Left kidney (tissue), 2 donors: ENCODE data around the gene TNFRSF8. TPM values are rescaled to one million over a fixed set of nuclear protein-coding genes. Genes with fewer than 3 reads are reported as not detected.

Experiments
- DNase-seq: peaks from one replicate; pipeline ENCODE4 v3.0.0-alpha.2; 2013
- polyA plus RNA-seq: library from polyadenylated mRNA; unstranded; fragments of 120-200 nt; gene quantifications from one replicate; pipeline ENCODE4 v1.2.1, GENCODE V29; 2013; ENCODE audit not compliant: insufficient read length

The TNFRSF8 gene
- polyA plus RNA-seq, 1 donor = 0.57 TPM

DNA sequence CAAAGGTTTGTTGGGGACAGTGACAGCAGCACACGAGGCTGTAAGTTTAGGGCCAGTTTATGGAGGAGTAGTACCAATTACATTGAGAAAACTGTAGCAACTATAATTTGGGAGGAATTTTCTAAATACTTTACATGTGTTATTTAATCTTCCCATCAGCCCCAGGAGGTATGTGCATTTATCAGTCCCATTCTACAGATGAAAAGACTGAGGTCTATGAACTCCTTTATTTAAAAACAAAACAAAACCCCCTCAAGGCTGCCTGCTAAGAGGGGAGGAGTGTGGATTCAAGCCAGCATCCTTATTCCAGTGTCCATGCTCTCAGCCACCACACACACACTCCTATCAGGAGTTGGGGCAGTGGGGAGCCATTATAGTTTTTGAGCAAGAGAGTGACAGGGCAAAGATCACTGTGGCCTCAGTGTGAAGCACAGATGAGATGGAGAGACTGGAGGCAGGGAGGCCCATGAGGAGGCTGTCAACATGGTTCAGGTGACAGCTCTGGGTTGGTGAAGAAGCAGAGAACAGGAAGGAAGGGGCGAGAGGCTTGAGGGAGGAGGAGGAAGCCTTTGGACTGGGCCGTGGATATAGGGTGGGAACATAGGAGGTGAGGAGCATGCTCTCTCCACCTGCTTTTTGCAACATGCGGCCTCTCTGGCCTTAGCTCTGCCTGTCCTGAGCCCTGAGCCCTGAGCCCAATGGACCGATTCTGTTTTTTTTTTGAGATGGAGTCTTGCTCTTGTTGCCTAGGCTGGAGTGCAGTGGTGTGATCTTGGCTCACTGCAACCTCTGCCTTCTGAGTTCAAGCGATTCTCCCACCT is 113.4 kb downstream of the TNFRSF8 start:
- no peak for DNase-seq

DNA sequence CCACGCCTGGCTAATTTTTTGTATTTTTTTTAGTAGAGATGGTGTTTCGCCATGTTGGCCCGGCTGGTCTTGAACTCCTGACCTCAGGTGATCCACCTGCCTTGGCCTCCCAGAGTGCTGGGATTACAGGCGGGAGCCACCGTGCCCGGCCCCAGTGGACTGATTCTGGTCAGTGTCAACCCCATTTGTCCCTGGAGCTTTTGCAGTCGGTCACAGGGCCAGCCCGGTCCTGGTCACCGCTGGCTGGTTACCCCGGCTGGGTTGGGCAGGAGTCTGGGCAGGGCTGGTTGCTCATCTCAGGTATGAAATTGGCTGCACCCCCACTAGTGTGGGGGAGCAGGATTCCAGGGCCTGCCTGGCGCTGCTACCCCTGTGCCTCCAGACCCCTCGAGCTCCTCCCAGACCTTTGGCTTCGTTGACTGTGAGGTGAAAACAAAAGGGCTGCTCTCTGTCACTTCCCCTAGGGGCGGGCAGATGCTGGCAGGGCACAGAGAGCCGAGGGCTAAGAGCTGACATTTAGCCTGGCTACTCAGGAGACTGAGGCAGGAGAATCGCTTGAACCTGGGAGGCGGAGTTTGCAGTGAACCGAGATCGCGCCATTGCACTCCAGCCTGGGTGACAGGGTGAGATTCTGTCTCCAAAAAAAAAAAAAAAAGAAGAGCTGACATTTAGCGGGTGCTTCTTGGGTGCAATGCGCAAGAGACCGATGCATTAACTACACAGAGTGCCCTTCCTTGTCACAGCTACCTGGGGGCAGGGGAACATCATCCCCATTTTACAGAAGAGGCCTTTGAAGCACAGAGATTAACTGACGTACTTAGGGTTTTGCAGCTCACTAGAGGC is 114.3 kb downstream of the TNFRSF8 start:
- DNase-seq = no peak

DNA sequence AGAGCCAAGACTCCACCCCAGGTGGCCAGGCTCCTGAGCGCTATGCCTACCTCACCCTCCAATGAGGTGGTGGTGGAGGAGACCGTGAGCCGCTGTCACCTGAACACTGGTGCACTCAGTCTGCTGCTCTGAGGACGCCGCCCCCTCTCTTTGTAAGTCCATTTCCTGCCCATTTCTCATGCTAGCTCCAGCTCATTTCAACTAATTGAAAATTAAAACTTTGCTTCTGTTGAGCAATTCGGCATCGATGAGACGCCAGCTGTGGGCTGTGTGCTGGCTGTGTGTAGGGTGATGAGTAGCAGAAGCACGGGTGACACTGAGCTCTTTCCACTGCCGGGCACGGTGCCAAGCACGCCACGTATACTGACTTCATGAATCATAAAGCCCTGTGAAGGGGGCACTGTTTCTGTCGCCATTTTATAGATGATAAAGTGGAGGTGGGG is 114.9 kb downstream of the TNFRSF8 start:
- DNase-seq = no peak

DNA sequence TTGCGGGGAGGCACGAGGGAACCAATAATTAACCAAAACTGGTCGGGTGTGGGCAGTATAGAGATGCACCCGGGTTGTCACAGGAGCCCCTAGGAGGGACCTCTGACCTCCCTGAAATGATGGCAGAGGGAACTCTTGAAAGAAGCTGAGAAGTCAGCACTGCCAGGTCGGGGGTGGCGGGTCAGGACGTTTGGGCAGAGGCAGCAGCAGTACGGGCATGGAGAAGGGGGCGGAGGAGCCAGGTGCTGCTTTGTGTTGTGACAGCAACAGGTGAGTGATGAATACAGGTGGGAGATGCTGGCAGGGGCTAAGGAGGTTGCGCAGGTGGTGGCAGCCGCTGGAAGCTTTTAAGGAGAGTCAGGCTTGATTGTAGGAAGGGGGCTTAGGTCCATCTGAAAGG is 115.4 kb downstream of the TNFRSF8 start:
- no peak for DNase-seq

DNA sequence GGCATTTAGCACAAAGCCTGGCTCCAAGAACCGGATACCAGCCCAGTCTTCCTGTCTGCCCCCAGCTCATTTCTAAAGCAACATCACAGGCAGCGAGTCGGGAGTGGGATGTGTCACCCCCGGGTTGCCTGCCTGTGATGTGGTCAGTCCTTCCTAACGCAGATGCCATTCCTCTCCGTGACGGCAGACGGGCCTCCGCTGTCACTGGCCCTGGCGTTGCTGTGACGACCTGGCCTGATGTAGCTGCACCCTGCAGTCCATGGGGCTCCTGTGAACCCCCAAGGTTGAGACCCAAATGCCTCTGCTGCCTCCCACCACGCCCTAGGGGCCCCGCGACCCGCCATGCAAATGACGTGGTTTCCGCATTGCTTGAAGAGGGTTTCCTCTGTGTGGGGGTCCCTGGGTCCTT is 116.0 kb downstream of the TNFRSF8 start:
- no peak for DNase-seq

DNA sequence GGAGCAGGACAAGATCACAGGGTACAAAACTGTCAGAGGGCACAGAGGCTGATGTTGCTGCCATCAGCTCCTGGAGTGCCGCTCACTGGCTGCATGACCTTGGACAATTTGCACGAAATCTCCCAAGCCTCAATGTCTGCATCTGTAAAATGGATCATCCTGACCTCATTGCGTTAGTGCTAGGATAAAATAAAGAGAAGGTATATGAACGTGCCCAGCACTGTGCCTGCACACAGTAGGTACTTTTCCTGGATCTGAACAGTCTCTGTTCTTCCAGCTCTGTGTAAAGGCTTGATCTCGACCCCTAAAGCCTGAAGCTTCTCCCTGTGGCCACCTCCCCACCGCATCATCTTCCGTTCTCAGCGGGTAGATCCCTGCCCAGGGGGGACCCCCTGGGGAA is 116.6 kb downstream of the TNFRSF8 start:
- DNase-seq = no peak

DNA sequence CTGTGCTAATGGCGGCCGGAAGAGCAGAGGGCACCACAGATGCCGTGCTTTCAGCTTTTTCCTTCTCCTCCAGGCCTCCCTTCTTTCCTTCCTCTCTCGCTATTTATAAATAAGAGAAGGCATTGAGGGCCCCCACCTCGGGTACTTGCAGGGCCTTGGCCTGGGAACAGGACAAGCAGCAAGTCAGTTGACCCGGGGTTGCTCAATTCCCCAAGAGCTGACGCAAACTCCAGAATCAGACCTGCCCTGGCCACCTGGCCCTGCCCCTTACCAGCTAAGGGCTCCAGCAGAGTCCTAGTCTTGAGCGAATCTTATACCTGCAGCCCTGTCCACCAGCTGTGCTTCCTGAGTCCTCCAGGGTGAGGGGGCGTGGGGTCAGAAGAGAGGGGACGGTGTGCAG is 117.2 kb downstream of the TNFRSF8 start:
- no peak for DNase-seq

DNA sequence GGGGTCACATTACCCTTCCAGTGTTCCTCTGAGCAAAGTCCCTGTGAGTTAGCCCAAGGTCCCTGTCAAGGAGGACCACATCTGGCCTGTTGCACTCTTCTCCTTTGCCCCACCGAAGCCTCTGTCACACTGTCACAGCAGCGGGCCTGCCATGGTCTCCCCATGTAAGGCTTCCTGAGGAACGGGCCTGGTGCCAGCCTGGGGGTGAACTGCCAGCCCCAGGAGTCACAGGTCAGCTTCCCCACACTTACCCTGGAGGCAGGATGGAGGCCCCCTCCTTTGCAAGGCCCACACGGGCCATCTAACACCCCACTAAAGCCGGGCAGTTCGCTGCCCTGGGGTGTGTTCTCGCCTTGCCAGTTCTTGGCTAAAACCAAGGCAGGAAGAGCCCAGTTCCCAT is 117.8 kb downstream of the TNFRSF8 start:
- no peak for DNase-seq

DNA sequence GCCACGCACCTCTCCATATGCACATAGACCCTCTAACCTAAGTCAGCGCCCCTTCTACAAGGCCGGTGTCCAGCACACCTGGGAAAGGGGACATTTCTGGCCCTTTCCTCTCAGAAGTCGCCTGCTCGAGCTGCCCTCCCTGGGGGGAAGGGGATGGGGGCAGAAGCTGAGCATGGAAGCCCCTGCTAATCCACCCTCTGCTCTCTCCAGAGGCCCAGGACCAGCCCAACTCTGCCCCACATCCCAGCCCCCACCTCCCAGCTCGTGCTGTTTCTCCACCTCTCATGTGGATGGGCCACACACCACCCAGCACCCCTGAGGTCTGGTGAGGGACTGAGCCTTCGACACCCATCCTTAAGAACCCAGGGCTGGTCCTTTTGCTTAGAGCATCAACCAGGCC is 118.5 kb downstream of the TNFRSF8 start:
- DNase-seq = no peak

DNA sequence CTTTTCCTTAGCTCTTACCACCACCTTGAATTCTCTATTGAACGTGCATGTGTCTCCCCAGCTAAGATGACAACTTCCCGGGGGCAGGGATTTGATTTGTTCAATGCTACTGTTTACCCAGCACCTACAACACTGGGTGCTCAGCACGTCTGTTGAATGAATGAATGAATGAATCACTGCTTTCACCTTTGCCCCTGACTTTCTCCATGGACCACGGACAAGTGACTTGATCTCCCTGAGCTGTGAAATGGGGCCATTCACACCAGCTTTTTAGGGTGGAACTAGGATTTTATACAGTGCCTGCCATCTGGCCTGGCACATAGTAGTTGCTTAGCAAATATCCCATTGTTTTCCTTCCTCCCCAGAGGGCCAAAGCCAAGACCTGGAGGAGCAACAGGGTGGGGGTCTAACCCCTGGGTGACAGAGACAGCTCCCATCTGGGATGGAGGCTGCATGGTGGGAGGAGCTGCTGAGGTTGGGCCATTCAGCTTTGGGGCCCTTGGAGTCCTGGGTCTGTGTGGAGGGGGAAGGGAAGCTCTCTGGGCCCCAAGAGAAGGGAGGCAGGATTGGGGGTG is 119.4 kb downstream of the TNFRSF8 start:
- DNase-seq = no peak

DNA sequence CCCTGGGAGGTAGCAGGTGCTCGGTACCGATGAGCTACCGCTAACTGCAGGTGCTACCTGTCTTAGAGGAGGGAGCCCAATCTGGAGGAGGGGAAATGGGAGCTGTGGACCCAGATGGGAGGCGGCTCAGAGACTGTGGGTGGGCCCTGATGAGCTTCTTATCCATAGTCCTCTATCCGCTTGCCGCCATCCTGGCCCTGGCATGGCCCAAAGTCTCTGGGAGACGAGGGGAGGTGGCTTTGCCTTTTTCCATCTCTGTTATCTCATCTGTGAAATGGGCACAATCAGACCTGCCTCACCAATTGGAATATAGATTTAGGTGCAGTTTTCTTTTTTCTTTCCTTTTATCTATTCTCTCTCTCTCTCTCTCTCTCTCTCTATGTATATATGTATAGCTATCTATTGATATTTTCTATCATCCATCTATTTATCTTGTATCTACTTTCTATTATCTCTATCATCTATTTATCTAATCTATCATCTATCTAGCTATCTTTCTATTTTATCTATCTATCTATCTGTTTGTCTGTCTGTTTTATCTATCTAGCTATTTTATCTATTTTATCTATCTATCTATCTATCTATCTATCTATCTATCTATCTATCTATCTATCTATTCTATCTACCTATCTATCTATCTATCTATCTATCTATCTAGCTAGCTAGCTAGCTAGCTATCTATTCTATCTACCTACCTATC is 120.1 kb downstream of the TNFRSF8 start:
- no peak for DNase-seq

DNA sequence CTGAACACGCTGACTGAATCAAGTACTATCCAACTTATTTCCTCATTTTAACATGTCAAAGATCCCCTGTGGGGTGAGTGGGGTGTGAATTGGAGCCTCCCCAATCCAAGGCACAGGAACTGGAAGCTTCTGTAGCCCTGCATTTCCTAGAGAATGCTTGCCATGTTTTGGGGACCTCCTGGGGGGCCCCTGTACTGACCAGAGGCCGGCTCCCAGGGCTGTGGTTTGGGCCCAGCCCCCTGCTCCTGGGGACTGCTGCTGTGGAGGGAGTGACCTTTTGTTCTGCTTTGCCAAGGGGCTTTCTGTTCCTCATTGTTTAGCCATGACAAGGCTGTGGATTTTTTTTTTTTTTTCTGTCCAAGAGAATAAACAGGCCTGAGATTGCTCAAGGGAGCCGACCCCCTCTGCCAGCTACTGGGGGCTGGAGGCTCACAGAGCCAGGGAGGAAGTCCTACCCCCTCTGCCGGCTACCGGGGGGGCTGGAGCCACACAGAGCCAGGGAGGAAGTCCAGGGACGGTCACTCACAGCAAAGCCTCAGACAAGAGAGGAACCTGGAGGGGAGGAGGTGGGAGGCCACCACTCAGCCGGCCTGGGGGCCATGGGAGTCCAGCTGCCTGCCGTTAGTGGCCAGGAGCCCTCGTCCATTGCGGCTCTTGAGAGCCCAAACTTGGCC is 121.0 kb downstream of the TNFRSF8 start:
- no peak for DNase-seq

DNA sequence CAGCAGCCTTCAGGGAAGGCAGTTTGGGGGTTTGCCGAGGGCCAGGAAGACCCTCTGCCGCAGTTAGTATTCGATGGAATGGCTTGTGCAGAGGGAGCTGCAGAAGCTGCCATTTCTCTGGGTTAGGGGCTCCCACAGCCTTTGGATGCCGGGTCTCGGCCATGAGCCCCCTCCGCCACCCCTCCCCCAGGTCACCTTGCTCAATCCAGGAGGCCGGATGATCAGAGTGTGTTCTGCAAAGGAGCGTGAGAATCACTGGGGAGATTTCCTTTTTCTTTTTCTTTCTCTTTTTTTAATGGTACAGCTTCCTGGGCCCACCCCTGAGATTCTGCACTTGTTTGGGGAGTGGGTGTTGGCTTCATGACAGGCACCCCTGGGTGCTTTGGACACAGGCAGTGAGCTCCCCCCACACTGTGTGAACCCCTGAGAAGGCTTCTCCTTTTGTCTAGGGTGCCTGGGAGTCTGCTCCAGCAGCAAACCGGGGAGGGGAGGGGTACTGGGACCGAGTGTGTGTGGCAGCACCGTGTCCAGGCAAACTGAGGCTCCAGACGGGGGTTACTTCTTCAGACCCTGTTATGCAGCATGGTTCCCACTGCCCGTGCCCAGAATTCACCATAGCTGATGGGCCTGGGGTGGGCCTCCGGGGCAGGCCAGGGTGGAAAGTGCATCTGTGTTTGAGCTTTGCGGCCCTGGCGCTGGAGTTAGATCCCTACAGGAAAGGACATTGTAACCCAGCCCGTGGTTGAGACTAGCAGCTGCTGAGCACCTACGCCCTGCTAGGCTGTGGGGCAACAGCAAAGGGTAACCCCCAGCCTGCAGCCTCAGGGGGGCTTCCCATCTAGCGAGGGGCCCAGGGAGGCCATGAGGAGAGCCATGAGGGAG is 122.2 kb downstream of the TNFRSF8 start:
- DNase-seq = no peak

DNA sequence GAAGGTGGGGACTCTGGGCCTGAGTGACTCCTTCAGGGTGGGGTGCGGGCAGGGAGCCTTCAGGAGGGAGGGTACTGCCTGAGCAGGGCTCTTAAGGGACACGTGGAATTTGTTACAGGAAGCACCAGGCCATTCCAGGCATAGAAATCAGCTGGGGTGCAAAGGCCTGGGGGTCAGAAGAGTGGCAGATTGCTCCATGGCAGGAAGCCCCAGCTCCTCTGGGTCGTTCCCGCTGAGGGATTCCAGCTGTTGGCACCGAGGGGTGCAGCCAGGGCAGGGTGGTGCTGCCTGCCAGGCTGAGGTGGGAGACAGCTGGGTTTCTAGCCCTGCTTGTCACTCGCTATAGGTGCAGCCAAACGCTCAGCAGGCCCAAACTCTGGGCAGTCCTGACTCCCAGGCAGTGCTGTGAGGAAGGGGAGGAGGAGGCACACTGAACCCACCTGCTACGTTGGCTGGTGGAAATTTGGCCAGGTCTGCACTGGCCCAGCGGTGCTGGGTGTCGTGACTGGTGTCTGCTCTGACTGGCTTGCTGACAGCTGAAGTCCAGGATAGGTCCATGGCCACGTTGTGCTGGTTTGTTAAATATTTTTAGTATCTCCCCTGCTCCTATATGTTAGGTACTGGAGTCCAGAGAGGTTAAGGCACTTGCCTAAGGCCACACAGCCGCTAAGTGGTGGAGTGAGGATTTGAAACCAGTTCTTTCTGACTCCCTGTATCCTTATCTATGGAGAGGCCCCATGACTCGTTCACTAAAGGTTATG is 123.0 kb downstream of the TNFRSF8 start:
- no peak for DNase-seq

DNA sequence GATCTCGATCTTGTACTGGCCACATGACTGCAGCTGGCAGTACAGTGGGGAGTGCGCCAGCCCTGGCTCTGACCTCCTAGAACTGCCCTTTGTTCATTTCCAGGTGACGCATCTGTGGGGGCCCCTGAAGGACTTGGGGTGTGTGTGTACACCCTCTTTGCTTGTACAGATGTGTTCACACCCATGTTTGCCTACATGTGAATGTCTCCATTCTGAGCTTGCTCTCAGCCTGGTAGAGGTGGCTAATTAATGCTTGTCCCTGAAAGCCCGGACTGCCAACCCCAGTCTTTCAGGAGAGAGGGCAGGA is 123.5 kb downstream of the TNFRSF8 start:
- DNase-seq = no peak

DNA sequence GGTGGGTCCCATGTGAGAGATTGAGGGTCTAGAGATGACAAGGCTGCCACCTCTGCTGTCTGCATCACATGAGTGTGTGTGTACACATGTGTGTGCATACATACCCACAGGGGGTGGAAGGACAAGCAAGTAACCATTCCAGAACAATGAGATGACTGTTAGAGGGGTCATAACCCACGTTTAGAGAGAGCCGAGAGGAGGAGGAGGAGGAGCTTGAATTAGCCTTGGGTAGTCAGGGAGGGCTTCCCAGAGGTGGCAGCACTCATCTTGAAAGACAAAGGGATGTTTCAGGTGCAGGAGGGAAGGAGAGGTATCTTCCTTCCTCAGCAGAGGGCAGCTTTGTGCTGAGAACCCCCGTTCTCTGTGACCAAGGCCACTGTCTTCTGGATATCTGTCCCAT is 125.0 kb downstream of the TNFRSF8 start:
- DNase-seq = no peak

DNA sequence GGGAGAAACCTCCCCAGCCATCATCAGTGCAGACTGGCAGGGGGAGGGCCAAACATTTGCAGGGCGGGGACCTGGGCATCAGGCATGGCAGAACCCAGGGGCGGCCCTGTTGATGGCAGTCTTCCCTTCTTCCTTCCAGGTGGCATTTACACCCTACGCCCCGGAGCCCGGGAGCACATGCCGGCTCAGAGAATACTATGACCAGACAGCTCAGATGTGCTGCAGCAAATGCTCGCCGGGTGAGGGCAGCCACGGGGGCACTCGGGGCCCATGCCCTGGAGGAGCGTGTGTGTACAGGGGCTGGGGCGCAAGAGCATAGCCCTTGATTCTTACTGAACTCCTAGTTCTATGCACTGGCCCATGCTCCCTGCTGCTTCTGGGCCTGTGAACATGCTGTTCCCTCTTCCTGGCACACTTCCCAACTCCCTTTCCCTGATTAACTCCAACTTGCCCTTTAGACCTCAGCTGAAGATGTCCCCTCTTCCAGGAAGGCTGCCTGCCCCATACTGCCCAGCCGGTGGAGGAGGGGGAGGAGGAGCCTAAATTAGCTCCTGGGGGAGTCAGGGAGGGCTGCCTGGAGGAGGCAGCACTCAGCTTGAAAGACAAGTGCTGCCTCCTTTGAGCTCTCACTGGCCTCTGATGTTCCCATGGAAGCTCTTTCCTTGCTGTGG is 125.7 kb downstream of the TNFRSF8 start:
- no peak for DNase-seq

DNA sequence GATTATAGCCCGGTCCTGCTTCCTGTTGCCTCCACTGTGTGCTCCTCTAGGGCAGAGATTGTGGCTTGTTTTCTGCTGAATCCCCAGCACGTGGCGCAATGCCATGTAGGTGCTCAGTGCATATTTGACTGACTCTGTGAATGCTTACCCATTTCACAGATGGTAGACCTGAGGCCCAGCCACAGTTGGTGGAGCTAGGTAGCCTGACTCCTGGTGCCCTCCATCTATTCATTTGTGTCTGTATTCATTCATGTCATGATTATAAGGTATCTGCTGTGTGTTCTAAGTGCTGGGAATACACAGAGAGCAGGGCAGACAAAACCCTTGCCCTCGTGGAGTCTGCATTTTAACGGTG is 126.2 kb downstream of the TNFRSF8 start:
- no peak for DNase-seq

DNA sequence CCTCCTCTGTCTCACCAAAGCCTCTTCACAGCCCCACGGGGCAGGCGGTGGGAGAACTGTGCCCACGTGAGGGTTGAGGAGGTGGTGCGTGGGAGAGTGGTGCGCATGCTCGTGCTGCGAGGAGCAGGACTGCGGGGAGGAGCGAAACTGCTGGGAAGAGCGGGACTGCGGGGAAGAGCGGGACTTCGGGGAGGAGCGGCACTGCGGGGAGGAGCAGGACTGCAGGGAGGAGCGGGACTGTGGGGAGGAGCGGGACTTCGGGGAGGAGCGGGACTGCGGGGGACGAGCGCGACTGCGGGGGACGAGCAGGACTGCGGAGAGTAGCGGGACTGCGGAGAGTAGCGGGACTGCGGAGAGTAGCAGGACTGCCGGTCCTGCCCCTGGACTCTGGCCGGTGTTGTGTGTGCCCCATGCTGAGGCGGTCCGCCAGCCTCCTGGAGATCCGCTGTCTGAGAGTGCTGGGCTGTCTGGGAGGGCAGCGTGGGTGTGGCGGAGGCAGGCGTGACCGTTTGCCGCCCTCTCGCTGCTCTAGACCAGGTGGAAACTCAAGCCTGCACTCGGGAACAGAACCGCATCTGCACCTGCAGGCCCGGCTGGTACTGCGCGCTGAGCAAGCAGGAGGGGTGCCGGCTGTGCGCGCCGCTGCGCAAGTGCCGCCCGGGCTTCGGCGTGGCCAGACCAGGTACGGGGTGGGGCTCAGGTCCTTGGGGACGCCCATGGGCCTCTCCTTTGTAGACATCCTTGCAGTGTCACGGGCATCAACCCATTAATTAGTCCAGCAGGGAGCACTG is 128.3 kb downstream of the TNFRSF8 start:
- no peak for DNase-seq
